OCI-LY3 (cell line): Measurements from ENCODE around the gene LMBRD2.

Experiments
- H2AFZ ChIP-seq: fragments of 200-600, 300-600 bp; shearing (Covaris generic); 2 replicates; pipeline ENCODE4 v1.6.0; 2014; ENCODE audit warnings: antibody characterized with exemption, low read depth, low read length
- H3K27ac ChIP-seq: fragments of 200-600, 300-600 bp; sonication (generic); 2 replicates; pipeline ENCODE4 v1.5.1; 2014; ENCODE audit warnings: mild to moderate bottlenecking, low read length, moderate library complexity, mixed read lengths
- H3K27me3 ChIP-seq: fragments of 200-600, 300-600 bp; sonication (generic); 2 replicates; pipeline ENCODE4 v1.6.1; 2014; ENCODE audit warnings: low read depth, low read length, mixed read lengths
- H3K36me3 ChIP-seq: fragments of 200-600, 300-600 bp; sonication (generic); replicated peaks from 2 replicates; pipeline ENCODE3; 2014; ENCODE audit warnings: low read depth, low read length, mixed read lengths
- H3K4me1 ChIP-seq: fragments of 300-600, 200-600 bp; sonication (generic); 2 replicates; pipeline ENCODE4 v1.6.1; 2014; ENCODE audit warnings: low read length, mixed read lengths
- H3K4me2 ChIP-seq: fragments of 200-600, 300-600 bp; sonication (generic); 2 replicates; pipeline ENCODE4 v1.6.1; 2014; ENCODE audit warnings: low read length, mixed read lengths
- H3K4me3 ChIP-seq: fragments of 300-600, 200-600 bp; sonication (generic); 2 replicates; pipeline ENCODE4 v1.5.1; 2014; ENCODE audit warnings: antibody characterized with exemption, mild to moderate bottlenecking, low read length, moderate library complexity
- H3K79me2 ChIP-seq: fragments of 300-600, 200-600 bp; shearing (Covaris generic); 2 replicates; pipeline ENCODE4 v1.6.1; 2014; ENCODE audit warnings: mild to moderate bottlenecking, low read length, mixed read lengths
- H3K9ac ChIP-seq: fragments of 300-600, 200-600 bp; shearing (Covaris generic); 2 replicates; pipeline ENCODE4 v1.6.0; 2014; ENCODE audit warnings: mild to moderate bottlenecking, low read length, moderate library complexity
- H3K9me3 ChIP-seq: fragments of 200-600, 300-600 bp; shearing (Covaris generic); 2 replicates; pipeline ENCODE4 v1.6.1; 2014; ENCODE audit warnings: low read length, mixed read lengths; ENCODE audit not compliant: insufficient read depth
- H4K20me1 ChIP-seq: fragments of 200-600, 300-600 bp; sonication (generic); 2 replicates; pipeline ENCODE4 v1.6.1; 2016; ENCODE audit warnings: low read length, mixed read lengths; ENCODE audit not compliant: insufficient read depth
- CTCF ChIP-seq: fragments of 200-600, 300-600 bp; sonication (generic); IDR thresholded peaks from 2 replicates; pipeline ENCODE4 v1.5.1; 2014; ENCODE audit warnings: antibody characterized with exemption, low read length, low read depth
- EZH2phosphoT487 ChIP-seq: fragments of 200-600 bp; shearing (Covaris generic); IDR thresholded peaks from 2 replicates; pipeline ENCODE4 v1.6.1; 2018; ENCODE audit warnings: antibody characterized with exemption, mixed run types, low read depth

Gene LMBRD2

GRCh38 chr5:36168737-36169136 is 17.1 kb upstream of the LMBRD2 start:
- TF ChIP-seq EZH2phosphoT487: no peak
- no peak for TF ChIP-seq CTCF
- no peaks in the 10 kb centered on the region for H3K4me1 ChIP-seq

GRCh38 chr5:36164461-36164860 is 12.8 kb upstream of the LMBRD2 start:
- H3K4me2 ChIP-seq: no peak overlapping the region
- no peaks in the 10 kb centered on the region for H4K20me1 ChIP-seq
- no peaks in the 10 kb centered on the region for H3K27me3 ChIP-seq
- H3K4me3 ChIP-seq: no peak overlapping the region
- H3K9me3 ChIP-seq: no peaks in the 10 kb centered on the region
- no peak for TF ChIP-seq CTCF
- no peak for TF ChIP-seq EZH2phosphoT487
- H3K9ac ChIP-seq: no peak overlapping the region
- no peaks in the 10 kb centered on the region for H3K4me1 ChIP-seq
- H3K36me3 ChIP-seq: peaks cover 30% of the 10 kb centered on the region
- peaks cover 12% of the 10 kb centered on the region; the same call in 1 of the 2 replicates for H3K79me2 ChIP-seq
- H2AFZ ChIP-seq: no peak overlapping the region
- no peak overlapping the region for H3K27ac ChIP-seq

More at GRCh38 chr5:36168737-36169136, 17.1 kb upstream of the LMBRD2 start:
- Histone ChIP-seq H3K79me2 (0 out of 2 replicates have a peak, but pooled peaks cover 4% of the 10 kb centered on the region), H3K36me3 (peaks cover 31% of the 10 kb centered on the region), H2AFZ (no peak overlapping the region), H3K27ac (no peak overlapping the region), H4K20me1 (no peaks in the 10 kb centered on the region), H3K9ac (no peak overlapping the region), H3K9me3 (no peaks in the 10 kb centered on the region), H3K4me3 (no peak overlapping the region), H3K4me2 (no peak overlapping the region), H3K27me3 (no peaks in the 10 kb centered on the region)

- H3K79me2 ChIP-seq: peaks cover 13% of the 10 kb centered on the region; the same call in 1 of the 2 replicates
- H3K27ac ChIP-seq: no peak overlapping the region
- H3K36me3 ChIP-seq: peaks cover 29% of the 10 kb centered on the region
- no peaks in the 10 kb centered on the region for H3K9me3 ChIP-seq
- no peak overlapping the region for H3K9ac ChIP-seq
- H3K27me3 ChIP-seq: no peaks in the 10 kb centered on the region
- no peak overlapping the region for H2AFZ ChIP-seq
- no peak overlapping the region for H3K4me2 ChIP-seq
- no peaks in the 10 kb centered on the region for H4K20me1 ChIP-seq
- TF ChIP-seq EZH2phosphoT487 (no peak), CTCF (no peak)
- H3K4me3 ChIP-seq: no peak overlapping the region
- H3K4me1 ChIP-seq: no peaks in the 10 kb centered on the region
These were observed 11.3 kb upstream of the LMBRD2 start for GRCh38 chr5:36162810-36163486.

GRCh38 chr5:36161361-36161760 is 9.7 kb upstream of the LMBRD2 start:
- no peaks in the 10 kb centered on the region for H4K20me1 ChIP-seq
- peaks cover 23% of the 10 kb centered on the region for H3K36me3 ChIP-seq
- no peak overlapping the region for H3K9ac ChIP-seq
- H3K4me1 ChIP-seq: no peaks in the 10 kb centered on the region
- no peaks in the 10 kb centered on the region for H3K27me3 ChIP-seq
- H3K4me2 ChIP-seq: no peak overlapping the region
- no peak overlapping the region for H3K4me3 ChIP-seq
- peaks cover 16% of the 10 kb centered on the region; the same call in 1 of the 2 replicates for H3K79me2 ChIP-seq
- H2AFZ ChIP-seq: no peak overlapping the region
- H3K27ac ChIP-seq: no peak overlapping the region
- no peak for TF ChIP-seq CTCF
- no peak for TF ChIP-seq EZH2phosphoT487
- no peaks in the 10 kb centered on the region for H3K9me3 ChIP-seq
